Activated CD8-positive, alpha-beta T cell treated with anti-CD3 and anti-CD28 coated beads, Interleukin-2, amount 10 ng/mL, durations not matched to agents 7 days and 5 days (primary cell): ENCODE results near the gene ISCU. TPM values are rescaled to one million over a fixed set of nuclear protein-coding genes. Genes with fewer than 3 reads are reported as not detected.

ENCODE experiments used
- ATAC-seq: fragments of 150-1000 bp; cut with Tn5 transposase; one replicate; pipeline ENCODE4 v1.10.0; 2021; ENCODE audit warnings: moderate library complexity
- CTCF ChIA-PET: fragments of 350-600 bp; sonication (Branson Sonifier 250); formaldehyde crosslinking; loops from one replicate; lab custom pipeline; 2021; ENCODE audit warnings: antibody characterized with exemption; lab: Charles Lee
- POLR2A ChIA-PET: fragments of 350-600 bp; sonication (Branson Sonifier 250); formaldehyde crosslinking; loops from one replicate; lab custom pipeline; 2021; ENCODE audit warnings: antibody characterized with exemption; lab: Charles Lee
- DNase-seq: peaks from one replicate; pipeline ENCODE4 v3.0.0-alpha.2; 2020
- H3K27ac Mint-ChIP-seq: one replicate; pipeline ENCODE4 v1.8.0; 2021; ENCODE audit warnings: mild to moderate bottlenecking, mixed read lengths
- H3K27me3 Mint-ChIP-seq: one replicate; pipeline ENCODE4 v1.8.0; 2021; ENCODE audit warnings: low read depth, mixed read lengths
- H3K36me3 Mint-ChIP-seq: one replicate; pipeline ENCODE4 v1.8.0; 2021; ENCODE audit warnings: low read depth, mixed read lengths
- H3K4me1 Mint-ChIP-seq: one replicate; pipeline ENCODE4 v1.8.0; 2021; ENCODE audit warnings: low read depth, mixed read lengths
- H3K4me3 Mint-ChIP-seq: one replicate; pipeline ENCODE4 v1.8.0; 2021; ENCODE audit warnings: mild to moderate bottlenecking, mixed read lengths
- H3K9me3 Mint-ChIP-seq: one replicate; pipeline ENCODE4 v1.8.0; 2022; ENCODE audit warnings: mixed read lengths; ENCODE audit not compliant: insufficient read depth
- total RNA-seq, 2 experiments: library from RNA; stranded (reverse); gene quantifications; one replicate each; pipeline ENCODE4 v1.2.3, GENCODE V29; 2021

The ISCU gene
- 10 to 100 TPM; 58.5 to 59.5 TPM for total RNA-seq

DNA sequence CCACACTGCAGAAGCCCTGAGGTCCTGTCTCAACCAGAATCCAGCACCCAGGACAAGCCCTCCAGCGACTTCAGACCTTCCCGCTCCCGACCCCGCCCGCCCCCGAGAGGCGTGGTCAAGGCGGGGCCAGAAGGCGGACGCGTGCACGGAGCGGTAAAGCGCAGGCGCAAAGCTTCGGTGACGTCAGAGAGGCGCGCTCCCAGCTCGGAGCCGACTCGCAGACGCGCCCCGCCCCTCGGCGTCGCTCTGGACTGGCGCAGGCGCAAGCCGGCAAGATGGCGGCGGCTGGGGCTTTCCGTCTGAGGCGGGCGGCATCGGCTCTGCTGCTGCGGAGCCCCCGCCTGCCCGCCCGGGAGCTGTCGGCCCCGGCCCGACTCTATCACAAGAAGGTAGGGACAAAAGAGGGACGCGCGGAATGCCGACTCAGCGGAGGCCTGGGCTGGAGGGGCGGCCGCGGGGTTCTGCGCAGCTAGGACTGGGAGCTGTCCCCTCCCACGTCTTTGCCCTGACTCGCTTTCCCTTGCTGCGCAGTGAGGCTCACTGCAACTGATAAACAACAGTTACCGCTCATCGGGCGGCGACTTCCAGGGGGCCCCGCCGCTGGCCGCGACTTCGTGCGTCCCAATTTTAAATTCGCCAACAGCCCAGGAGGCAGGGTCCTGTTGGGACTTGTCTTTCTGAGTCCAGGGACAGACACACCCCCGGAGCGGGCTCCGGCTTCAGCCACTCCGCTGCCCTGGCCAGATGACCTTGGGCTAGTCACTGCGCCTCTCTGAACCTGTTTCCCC, at the start of gene ISCU:
TSS of gene ISCU (plus strand) at position 249 of the 788 bp plus-strand sequence. CDS start at position 276, 27 bp downstream.
- DNase-seq (peak; percentile 98), ATAC-seq (peak; percentile 78)
- Mint-ChIP-seq H3K4me1 (peaks cover 67% of the 10 kb centered on the region), H3K9me3 (no peaks in the 10 kb centered on the region), H3K27me3 (no peaks in the 10 kb centered on the region), H3K36me3 (peaks cover 46% of the 10 kb centered on the region), H3K4me3 (peak within 1 kb of the TSS; percentile 100), H3K27ac (peak within 1 kb of the TSS; percentile 100)
- CTCF ChIA-PET, result interaction anchor here (0.8 to 19.8 kb wide), 14 partner anchors 8 to 533 kb away, joined by 3 to 574 read pairs (median 6); no protein-coding TSS in a partner anchor
- POLR2A ChIA-PET, result interaction anchor here (0.5 to 6.9 kb wide), 11 partner anchors 10 to 1949 kb away, joined by 3 to 121 read pairs (median 5); partner anchors contain the start of gene SELPLG

DNA sequence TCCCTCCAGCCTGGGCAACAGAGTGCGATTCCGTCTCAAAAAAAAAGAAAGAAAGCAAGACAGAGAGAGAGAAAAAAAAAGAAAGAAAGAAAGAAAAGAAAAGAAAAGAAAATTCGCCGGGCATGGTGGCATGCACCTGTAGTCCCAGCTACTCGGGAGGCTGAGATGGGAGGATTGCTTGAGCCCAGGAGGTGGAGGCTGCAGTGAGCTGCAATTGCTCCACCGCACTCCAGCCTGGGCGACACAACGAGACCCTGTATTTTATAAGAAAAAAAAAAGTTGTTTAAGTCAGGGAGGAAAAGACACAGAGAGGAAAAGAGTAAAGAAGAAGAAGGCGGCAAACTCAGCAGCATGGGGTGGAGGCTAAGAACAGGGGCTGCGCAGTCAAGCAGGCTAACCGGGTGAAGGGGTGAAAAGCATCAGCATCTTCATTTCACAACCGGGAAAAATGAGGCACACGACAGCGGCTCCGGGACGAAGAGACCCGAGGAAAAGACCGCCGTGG, 47.9 kb upstream of the ISCU start:
- POLR2A ChIA-PET, result no interaction called here
- H3K4me1 Mint-ChIP-seq, result peaks cover 27% of the 10 kb centered on the region
- H3K27me3 Mint-ChIP-seq, result no peaks in the 10 kb centered on the region
- peak overlapping the region; percentile 86 for H3K4me3 Mint-ChIP-seq
- peak; percentile 21 for ATAC-seq
- no peak for DNase-seq
- peak overlapping the region; percentile 91 for H3K27ac Mint-ChIP-seq
- CTCF ChIA-PET, result interaction anchor here (1.0 kb wide), 1 partner anchor 103 kb away, joined by 3 read pairs; no protein-coding TSS in a partner anchor
- peaks cover 18% of the 10 kb centered on the region for H3K36me3 Mint-ChIP-seq
- no peaks in the 10 kb centered on the region for H3K9me3 Mint-ChIP-seq

DNA sequence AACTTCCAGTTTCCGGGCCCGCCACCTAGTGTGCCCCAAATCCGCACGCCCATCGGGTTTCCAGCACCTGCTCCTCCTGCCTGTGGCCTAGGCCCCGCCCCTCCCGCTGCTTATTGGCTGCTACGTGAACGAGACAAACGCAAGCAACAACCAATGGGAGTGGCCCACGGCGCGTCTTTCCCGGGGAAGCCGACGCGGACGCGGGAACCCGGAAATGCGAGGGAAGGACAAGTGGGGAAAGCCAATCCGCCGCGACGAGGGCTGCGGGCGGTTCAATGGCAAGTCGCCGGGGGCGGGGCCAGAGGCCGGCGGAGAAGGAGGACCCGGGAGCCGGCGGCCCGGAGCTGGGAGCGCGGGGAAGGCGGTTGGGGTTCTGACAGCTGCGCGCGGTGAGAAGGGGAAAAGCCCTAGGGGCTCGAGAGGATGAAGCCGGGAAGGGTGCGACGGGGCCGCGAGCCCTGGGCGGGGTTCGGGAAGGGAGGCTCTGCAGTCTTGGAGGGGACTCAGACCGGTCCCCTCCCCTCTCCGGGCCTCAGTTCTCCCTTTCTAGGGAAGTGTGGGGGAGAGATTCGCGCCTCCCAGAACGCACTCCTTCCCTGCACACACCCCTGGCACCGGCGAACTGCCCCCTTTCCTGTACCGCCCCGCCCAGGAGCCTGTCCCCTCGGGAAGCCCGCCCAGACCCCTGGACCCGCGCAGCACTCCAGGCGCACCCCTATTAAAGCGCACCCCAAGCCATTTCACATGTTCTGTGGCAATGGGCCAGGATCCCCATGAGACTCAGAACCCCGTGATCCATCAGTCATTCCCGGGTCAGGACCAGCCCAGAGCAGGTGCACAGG, 47.2 kb upstream of the ISCU start, which contains the start of gene FICD:
TSS of gene FICD (plus strand) at position 305 of the 842 bp plus-strand sequence. CDS start 1,696 bp downstream, outside the sequence.
- Mint-ChIP-seq H3K27ac (peak within 1 kb of the TSS; percentile 91), H3K36me3 (peaks cover 23% of the 10 kb centered on the region), H3K9me3 (no peaks in the 10 kb centered on the region), H3K4me1 (peaks cover 27% of the 10 kb centered on the region), H3K27me3 (no peaks in the 10 kb centered on the region), H3K4me3 (peak within 1 kb of the TSS; percentile 86)
- ATAC-seq (peak; percentile 95), DNase-seq (peak; percentile 100)
- ChIA-PET CTCF (no interaction called here), POLR2A (interaction anchor here (0.7 kb wide), 1 partner anchor 46 kb away, joined by 3 read pairs; the partner anchor contains the start of gene SART3)

DNA sequence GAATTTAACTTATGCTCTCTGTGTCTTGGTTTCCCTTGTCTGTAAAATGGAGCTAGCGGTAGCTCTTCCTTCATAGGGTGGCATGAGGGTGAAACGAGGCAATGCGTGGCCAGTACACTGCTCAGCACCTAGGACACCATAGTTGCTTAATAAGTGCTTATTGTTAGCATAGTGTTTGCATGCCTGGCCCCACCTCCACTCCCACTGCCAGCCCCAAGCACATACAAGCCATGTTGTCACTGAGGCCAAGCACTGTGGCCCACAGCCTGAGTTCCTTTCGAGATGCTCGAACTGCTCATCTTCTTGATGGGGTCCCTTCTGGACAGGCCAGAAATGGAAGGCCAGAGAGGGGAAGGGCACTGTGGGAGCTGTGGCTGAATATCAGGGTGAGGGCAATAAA, 46.5 kb upstream of the ISCU start:
- Mint-ChIP-seq H3K9me3 (no peaks in the 10 kb centered on the region), H3K4me1 (peaks cover 26% of the 10 kb centered on the region), H3K4me3 (peak overlapping the region; percentile 86), H3K27me3 (no peaks in the 10 kb centered on the region), H3K36me3 (peaks cover 30% of the 10 kb centered on the region), H3K27ac (peak overlapping the region; percentile 91)
- CTCF ChIA-PET, result no interaction called here
- ATAC-seq (no peak), DNase-seq (no peak)
- POLR2A ChIA-PET, result interaction anchor here (0.7 kb wide), 1 partner anchor 45 kb away, joined by 3 read pairs; the partner anchor contains the start of gene SART3

DNA sequence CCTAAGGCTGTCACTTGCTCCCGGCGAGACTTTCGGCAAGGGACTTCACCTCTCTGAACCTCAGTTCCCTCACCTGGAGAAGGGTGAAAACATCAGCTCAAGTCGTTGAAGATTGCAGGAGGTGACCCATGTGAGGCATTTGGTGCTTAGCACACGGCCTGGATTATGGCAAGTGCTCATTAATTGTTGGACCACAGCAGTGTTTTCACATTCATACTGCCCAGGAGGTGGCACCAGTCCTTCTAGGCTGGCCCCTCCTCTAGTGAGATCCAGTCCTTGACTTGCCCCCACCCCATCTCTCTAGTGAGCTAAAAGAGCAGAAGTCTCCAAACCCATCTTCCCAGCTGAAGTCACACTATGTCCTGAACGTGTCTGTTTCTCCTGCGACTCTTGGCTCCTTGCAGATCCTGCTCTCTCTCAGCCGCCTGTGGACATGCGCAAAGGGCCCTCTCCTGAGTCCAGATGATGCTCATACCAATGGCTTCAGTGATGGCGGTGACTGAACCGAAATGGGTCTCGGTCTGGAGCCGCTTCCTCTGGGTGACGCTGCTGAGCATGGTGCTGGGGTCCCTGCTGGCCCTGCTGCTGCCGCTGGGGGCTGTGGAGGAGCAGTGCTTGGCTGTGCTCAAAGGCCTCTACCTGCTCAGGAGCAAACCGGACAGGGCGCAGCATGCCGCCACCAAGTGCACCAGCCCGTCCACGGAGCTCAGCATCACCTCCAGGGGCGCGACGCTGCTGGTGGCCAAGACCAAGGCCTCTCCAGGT, 45.7 kb upstream of the ISCU start:
- Mint-ChIP-seq H3K9me3 (no peaks in the 10 kb centered on the region), H3K27ac (peak overlapping the region; percentile 91), H3K36me3 (peaks cover 37% of the 10 kb centered on the region), H3K4me3 (peak overlapping the region; percentile 86), H3K27me3 (no peaks in the 10 kb centered on the region), H3K4me1 (peaks cover 21% of the 10 kb centered on the region)
- CTCF ChIA-PET, result interaction anchor here (0.5 to 2.0 kb wide), 2 partner anchors 101 to 104 kb away, joined by 3 to 7 read pairs; no protein-coding TSS in a partner anchor
- no peak for ATAC-seq
- no peak for DNase-seq
- POLR2A ChIA-PET, result no interaction called here

DNA sequence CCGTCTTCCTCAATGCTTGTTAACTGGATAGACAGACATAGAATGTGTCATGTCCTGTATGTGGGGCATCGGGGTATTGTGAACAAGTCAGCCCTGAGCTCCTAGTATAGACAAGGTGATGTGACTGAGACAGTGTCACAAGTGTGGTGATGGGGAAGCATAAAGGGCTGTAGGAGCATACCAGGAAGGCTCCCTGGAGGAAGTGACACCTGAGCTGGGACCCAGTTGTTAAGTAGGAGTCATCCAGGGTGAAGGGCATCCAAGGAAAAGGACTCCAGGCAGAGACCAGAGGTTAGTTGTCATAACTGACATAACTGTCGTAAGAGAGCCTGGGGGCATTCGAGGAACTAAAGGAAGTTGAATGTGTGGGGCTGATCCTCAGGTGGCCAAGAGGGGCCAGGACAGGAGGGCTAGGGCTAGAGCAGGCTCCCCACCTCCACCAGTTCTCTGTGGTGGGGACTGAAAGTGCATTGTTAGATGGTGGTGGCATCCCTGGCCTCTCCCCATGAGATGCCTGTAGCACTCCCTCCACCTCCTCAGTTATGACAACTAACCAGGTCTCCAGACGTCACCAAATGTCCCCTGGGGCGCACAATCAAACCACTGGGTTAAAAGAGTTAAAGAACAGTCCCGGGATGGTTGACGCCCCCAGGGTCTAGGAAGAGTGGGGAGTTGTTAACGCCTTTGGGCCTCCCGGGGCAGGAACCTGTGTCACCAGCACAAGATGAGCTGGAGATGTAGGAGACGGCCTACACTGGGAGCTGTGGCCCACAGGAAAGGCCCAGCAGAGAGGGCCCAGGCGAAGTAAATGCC, 44.9 kb upstream of the ISCU start:
- H3K4me1 Mint-ChIP-seq, result peaks cover 15% of the 10 kb centered on the region
- DNase-seq, result no peak
- ChIA-PET CTCF (interaction anchor here (2.0 kb wide), 1 partner anchor 100 kb away, joined by 7 read pairs; no protein-coding TSS in a partner anchor), POLR2A (no interaction called here)
- H3K36me3 Mint-ChIP-seq, result peaks cover 45% of the 10 kb centered on the region
- no peak for ATAC-seq
- no peak overlapping the region for H3K4me3 Mint-ChIP-seq
- H3K9me3 Mint-ChIP-seq, result no peaks in the 10 kb centered on the region
- H3K27me3 Mint-ChIP-seq, result no peaks in the 10 kb centered on the region
- H3K27ac Mint-ChIP-seq, result peak overlapping the region; percentile 26

DNA sequence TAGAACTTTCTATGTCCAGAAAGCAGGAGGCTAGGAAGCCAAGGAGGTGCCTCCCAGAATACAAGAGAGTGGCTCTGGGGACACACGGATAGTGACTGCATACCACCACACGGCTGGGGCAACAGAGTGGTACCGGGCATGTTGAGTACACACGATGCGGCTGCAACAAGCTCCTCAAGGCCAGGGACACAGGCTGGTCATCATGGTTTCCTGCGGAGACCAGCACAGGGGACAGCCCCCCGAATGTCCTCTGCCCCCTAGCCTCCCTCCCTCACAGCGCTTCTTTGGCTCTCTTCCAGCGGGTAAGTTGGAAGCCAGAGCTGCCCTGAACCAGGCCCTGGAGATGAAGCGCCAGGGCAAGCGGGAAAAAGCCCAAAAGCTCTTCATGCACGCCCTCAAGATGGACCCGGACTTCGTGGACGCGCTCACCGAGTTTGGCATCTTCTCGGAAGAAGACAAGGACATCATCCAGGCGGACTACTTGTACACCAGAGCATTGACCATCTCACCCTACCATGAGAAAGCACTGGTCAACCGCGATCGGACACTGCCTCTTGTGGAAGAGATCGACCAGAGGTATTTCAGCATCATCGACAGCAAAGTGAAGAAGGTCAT, 44.2 kb upstream of the ISCU start:
- no peak for ATAC-seq
- CTCF ChIA-PET, result interaction anchor here (2.0 kb wide), 1 partner anchor 99 kb away, joined by 7 read pairs; no protein-coding TSS in a partner anchor

DNA sequence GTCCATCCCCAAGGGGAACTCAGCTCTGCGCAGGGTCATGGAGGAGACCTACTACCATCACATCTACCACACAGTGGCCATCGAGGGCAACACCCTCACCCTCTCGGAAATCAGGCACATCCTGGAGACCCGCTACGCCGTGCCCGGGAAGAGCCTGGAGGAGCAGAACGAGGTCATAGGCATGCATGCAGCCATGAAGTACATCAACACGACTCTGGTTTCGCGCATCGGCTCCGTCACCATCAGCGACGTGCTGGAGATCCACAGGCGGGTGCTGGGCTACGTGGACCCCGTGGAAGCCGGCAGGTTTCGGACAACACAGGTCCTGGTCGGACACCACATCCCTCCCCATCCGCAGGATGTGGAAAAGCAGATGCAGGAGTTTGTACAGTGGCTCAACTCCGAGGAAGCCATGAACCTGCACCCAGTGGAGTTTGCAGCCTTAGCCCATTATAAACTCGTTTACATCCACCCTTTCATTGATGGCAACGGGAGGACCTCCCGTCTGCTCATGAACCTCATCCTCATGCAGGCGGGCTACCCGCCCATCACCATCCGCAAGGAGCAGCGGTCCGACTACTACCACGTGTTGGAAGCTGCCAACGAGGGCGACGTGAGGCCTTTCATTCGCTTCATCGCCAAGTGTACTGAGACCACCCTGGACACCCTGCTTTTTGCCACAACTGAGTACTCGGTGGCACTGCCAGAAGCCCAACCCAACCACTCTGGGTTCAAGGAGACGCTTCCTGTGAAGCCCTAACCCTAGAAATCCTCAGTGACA, 43.5 kb upstream of the ISCU start:
- DNase-seq (no peak), ATAC-seq (no peak)
- Mint-ChIP-seq H3K27me3 (no peaks in the 10 kb centered on the region), H3K4me3 (no peak overlapping the region), H3K27ac (no peak overlapping the region), H3K36me3 (peaks cover 53% of the 10 kb centered on the region), H3K9me3 (no peaks in the 10 kb centered on the region), H3K4me1 (peaks cover 13% of the 10 kb centered on the region)
- ChIA-PET POLR2A (no interaction called here), CTCF (interaction anchor here (1.2 to 2.0 kb wide), 2 partner anchors 12 to 99 kb away, joined by 3 to 7 read pairs; no protein-coding TSS in a partner anchor)

More for the DNA sequence above, 44.2 kb upstream of the ISCU start:
- POLR2A ChIA-PET, result no interaction called here
- peaks cover 48% of the 10 kb centered on the region for H3K36me3 Mint-ChIP-seq
- H3K27ac Mint-ChIP-seq, result no peak overlapping the region
- H3K4me3 Mint-ChIP-seq, result no peak overlapping the region
- H3K9me3 Mint-ChIP-seq, result no peaks in the 10 kb centered on the region
- no peaks in the 10 kb centered on the region for H3K27me3 Mint-ChIP-seq
- peaks cover 15% of the 10 kb centered on the region for H3K4me1 Mint-ChIP-seq
- DNase-seq, result no peak

DNA sequence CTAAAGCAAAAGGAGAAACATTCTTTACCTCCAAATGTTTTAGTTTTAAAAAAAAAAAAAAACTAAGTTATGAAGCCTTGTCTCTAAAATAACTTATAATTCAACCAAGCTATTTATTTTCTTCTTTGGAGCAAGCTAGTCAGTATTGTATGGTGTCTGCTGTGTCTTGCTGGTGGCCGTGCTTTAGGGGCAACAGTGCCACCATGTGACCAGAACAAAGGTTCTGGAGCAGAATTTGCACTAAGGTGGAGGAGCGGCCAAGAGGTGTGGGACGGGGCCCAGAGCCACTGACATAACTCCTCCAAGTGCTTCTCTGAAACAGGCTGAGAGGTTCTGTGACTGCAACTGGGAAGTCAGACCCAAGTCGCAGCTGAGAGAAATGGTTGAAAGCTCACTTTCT, 42.8 kb upstream of the ISCU start:
- DNase-seq (no peak), ATAC-seq (no peak)
- ChIA-PET POLR2A (no interaction called here), CTCF (interaction anchor here (1.2 kb wide), 1 partner anchor 11 kb away, joined by 3 read pairs; no protein-coding TSS in a partner anchor)
- Mint-ChIP-seq H3K4me1 (peaks cover 12% of the 10 kb centered on the region), H3K4me3 (no peak overlapping the region), H3K27ac (no peak overlapping the region), H3K36me3 (peaks cover 58% of the 10 kb centered on the region), H3K9me3 (no peaks in the 10 kb centered on the region), H3K27me3 (no peaks in the 10 kb centered on the region)
